NOMO-1 treated with dmso at 0.1 percent for 144 hours (cell line): ENCODE data around the gene HVCN1.
A peak's percentile ranks its signal among the peaks of the same experiment; 100 is the strongest.

Experiments used
- DNase-seq: peaks from one replicate; lab custom pipeline; 2025; ENCODE audit not compliant: unreplicated experiment; lab: John Stamatoyannopoulos, UW

Gene HVCN1

GRCh38 chr12:110699591-110700445 is 10.9 kb upstream of the HVCN1 start:
- no peak for DNase-seq

- peak; percentile 91 for DNase-seq
Measured at GRCh38 chr12:110698171-110698902, 9.4 kb upstream of the HVCN1 start.

GRCh38 chr12:110697236-110697635 is 8.3 kb upstream of the HVCN1 start:
- no peak for DNase-seq

- DNase-seq = no peak
Measured at GRCh38 chr12:110696283-110696682, 7.4 kb upstream of the HVCN1 start.

GRCh38 chr12:110694330-110694901 is 5.5 kb upstream of the HVCN1 start:
- DNase-seq = peak; percentile 46

- peak; percentile 79 for DNase-seq
Measured at GRCh38 chr12:110693731-110694130, 4.8 kb upstream of the HVCN1 start.

GRCh38 chr12:110690127-110690430 is 1.2 kb upstream of the HVCN1 start:
- DNase-seq = no peak

- DNase-seq = peak; percentile 56
Measured at GRCh38 chr12:110689281-110690126, 589 bp upstream of the HVCN1 start.

- DNase-seq = no peak
Measured at GRCh38 chr12:110687396-110688169, 1.3 kb downstream of the HVCN1 start.

- no peak for DNase-seq
Measured at GRCh38 chr12:110686294-110686903, 2.5 kb downstream of the HVCN1 start.

GRCh38 chr12:110684312-110684836 is 4.5 kb downstream of the HVCN1 start:
- DNase-seq = no peak

- DNase-seq = no peak
Measured at GRCh38 chr12:110683888-110684287, 5.0 kb downstream of the HVCN1 start.

GRCh38 chr12:110680032-110680431 is 8.9 kb downstream of the HVCN1 start:
- DNase-seq = no peak

- DNase-seq = no peak
Measured at GRCh38 chr12:110679201-110679600, 9.7 kb downstream of the HVCN1 start.

- DNase-seq = no peak
Measured at GRCh38 chr12:110677982-110678381, 10.9 kb downstream of the HVCN1 start.

- DNase-seq = peak; percentile 67
Measured at GRCh38 chr12:110677206-110677911, 11.6 kb downstream of the HVCN1 start.

GRCh38 chr12:110676171-110676570 is 12.7 kb downstream of the HVCN1 start:
- no peak for DNase-seq

- DNase-seq = no peak
Measured at GRCh38 chr12:110670161-110670701, 18.7 kb downstream of the HVCN1 start.

GRCh38 chr12:110669193-110669502 is 19.8 kb downstream of the HVCN1 start:
- DNase-seq = no peak
